Breast epithelium (tissue), 4 donors: Measurements from ENCODE around the gene CNTNAP2. TPM values are rescaled to one million over a fixed set of nuclear protein-coding genes. Genes with fewer than 3 reads are reported as not detected.

ENCODE experiments used
- DNase-seq, 2 donors: peaks; one replicate each; pipeline ENCODE4 v3.0.0-alpha.2; 2019; ENCODE audit warnings: low spot score in 2 of 2
- H3K27ac ChIP-seq, 2 donors: fragments of 200-600 bp; sonication (generic) in 1 of 2; one replicate each; pipeline ENCODE4 v1.5.1; 2016 to 2019; ENCODE audit warnings: mild to moderate bottlenecking in 1 of 2
- H3K27me3 ChIP-seq, 2 donors: fragments of 200-600 bp; sonication (generic) in 1 of 2; one replicate each; pipeline versions ENCODE4 v1.5.1 to v1.6.0; 2017 to 2019; ENCODE audit warnings: control low read depth in 1 of 2, mild to moderate bottlenecking in 1 of 2
- H3K36me3 ChIP-seq: fragments of 200-600 bp; one replicate; pipeline ENCODE4 v1.5.1; 2019
- H3K4me1 ChIP-seq, 2 donors: fragments of 200-600 bp; sonication (generic); one replicate each; pipeline ENCODE4 v1.5.1; 2016 to 2019; ENCODE audit warnings: control low read depth in 1 of 2
- H3K4me3 ChIP-seq, 3 donors: fragments of 200-600 bp; sonication (generic); 1 replicate in 2 of 3; 2 replicates in 1 of 3; pipeline ENCODE4 v1.5.1; 2016 to 2019; ENCODE audit warnings: mild to moderate bottlenecking in 3 of 3, moderate library complexity in 2 of 3
- H3K9me3 ChIP-seq, 2 donors: fragments of 200-600 bp; sonication (generic) in 1 of 2; one replicate each; pipeline ENCODE4 v1.5.1; 2016 to 2019; ENCODE audit warnings: control low read depth in 1 of 2
- POLR2A ChIP-seq: fragments of 450-650 bp; IDR thresholded peaks from one replicate; pipeline ENCODE4 v1.6.1; 2016; ENCODE audit warnings: antibody characterized with exemption, mild to moderate bottlenecking, moderate library complexity
- POLR2AphosphoS5 ChIP-seq, 3 donors: sonication (generic); formaldehyde crosslinking; IDR thresholded peaks; one replicate each; pipeline ENCODE4 v1.6.1; 2017; ENCODE audit warnings: antibody characterized with exemption in 3 of 3
- intact Hi-C: fragments of 100-400 bp; cut with DNase I; formaldehyde crosslinking; loops from one replicate; pipeline ENCODE4 v1.15.1; 2023; ENCODE audit warnings: low total_unique reads
- total RNA-seq, 3 donors: library from RNA; depleted of rRNA; stranded (reverse); fragments of >200 nt; gene quantifications; one replicate each; pipeline ENCODE4 v1.1.0, GENCODE V29; 2016
- TF ChIP-seq, protein P1 (sequence below), 3 donors: fragments of 450-650 bp; IDR thresholded peaks; one replicate each; pipeline ENCODE4 v1.5.1; 2016 to 2017; ENCODE audit warnings: antibody characterized with exemption in 3 of 3, mild to moderate bottlenecking in 3 of 3, moderate library complexity in 3 of 3

CNTNAP2 gene
- total RNA-seq, 3 donors from 2014 or later: 0.29 to 0.66 TPM; not detected in 1

DNA sequence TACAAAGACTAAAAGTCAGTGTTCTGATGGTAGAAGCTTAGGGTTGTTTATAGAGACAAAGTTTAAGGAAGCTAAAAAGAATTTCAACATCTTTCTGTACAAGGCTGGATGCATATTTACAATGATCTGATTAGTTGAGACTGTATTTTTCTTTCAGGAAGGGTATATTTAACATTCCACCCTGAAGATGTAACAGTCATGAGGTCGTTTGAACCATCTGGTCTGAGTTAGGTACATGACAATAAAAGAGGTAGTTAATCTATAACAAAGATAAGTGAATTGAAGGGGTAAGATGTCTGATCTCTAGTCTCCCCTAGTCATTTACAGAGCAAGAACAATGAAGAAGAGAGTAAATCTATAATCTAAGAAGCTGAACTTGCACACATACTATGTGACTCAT, 821.2 kb downstream of the CNTNAP2 start:
- intact Hi-C loops: no loop called here
- Histone ChIP-seq H3K9me3 (peaks cover 0 to 3% of the 10 kb centered on the region in 2 donors), H3K27me3 (no peaks in the 10 kb centered on the region), H3K36me3 (no peaks in the 10 kb centered on the region), H3K27ac (no peak overlapping the region), H3K4me3 (no peak overlapping the region), H3K4me1 (no peaks in the 10 kb centered on the region)
- no peak for DNase-seq
- TF ChIP-seq, protein P1, sequence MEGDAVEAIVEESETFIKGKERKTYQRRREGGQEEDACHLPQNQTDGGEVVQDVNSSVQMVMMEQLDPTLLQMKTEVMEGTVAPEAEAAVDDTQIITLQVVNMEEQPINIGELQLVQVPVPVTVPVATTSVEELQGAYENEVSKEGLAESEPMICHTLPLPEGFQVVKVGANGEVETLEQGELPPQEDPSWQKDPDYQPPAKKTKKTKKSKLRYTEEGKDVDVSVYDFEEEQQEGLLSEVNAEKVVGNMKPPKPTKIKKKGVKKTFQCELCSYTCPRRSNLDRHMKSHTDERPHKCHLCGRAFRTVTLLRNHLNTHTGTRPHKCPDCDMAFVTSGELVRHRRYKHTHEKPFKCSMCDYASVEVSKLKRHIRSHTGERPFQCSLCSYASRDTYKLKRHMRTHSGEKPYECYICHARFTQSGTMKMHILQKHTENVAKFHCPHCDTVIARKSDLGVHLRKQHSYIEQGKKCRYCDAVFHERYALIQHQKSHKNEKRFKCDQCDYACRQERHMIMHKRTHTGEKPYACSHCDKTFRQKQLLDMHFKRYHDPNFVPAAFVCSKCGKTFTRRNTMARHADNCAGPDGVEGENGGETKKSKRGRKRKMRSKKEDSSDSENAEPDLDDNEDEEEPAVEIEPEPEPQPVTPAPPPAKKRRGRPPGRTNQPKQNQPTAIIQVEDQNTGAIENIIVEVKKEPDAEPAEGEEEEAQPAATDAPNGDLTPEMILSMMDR (IDR thresholded peaks at IDR 0.05): no peak
- TF ChIP-seq POLR2AphosphoS5 (IDR thresholded peaks at IDR 0.05): no peak

DNA sequence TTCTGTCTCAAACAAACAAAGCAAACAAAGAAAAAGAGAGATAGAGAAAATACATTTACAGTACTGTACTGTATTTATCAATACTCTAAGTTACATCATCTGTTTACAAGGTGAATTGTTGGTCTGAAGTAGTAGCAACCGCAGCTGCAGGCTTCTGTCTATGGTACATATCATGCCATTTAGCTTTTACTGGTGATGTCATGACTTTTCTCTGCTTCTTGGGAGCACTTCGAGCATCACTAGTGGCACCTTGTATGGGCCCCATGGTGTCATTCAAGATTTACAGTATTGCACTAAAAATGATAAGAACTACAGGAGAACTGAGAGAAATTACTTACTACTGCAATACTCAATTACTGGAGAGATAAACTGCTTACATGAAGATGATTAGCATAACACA, 826.9 kb downstream of the CNTNAP2 start:
- intact Hi-C loops: no loop called here
- no peak for DNase-seq
- Histone ChIP-seq H3K36me3 (no peaks in the 10 kb centered on the region), H3K9me3 (peaks cover 0 to 3% of the 10 kb centered on the region in 2 donors), H3K27ac (no peak overlapping the region), H3K27me3 (no peaks in the 10 kb centered on the region), H3K4me1 (no peaks in the 10 kb centered on the region), H3K4me3 (no peak overlapping the region)
- TF ChIP-seq POLR2A: no peak
- TF ChIP-seq POLR2AphosphoS5 (IDR thresholded peaks at IDR 0.05): no peak
- TF ChIP-seq, protein P1 (IDR thresholded peaks at IDR 0.05): no peak

DNA sequence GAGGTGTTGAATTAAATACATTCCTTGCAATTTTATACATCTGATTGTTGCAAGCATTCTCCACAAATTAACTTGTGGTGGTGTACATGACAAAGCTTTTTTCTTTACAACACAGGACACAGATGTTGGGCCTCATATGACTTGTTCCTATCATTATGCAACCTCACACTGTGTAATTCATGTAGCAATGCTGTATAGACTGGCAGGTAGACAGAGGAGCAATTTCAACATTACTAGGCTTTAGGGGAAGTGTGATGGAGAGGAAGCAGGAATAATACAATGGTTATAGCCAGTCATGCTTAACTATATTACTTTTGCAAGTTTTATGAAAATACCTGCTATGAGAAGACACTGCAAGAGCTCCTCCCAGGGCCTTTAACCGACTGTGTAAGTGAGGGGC, 832.1 kb downstream of the CNTNAP2 start:
- Histone ChIP-seq H3K27me3 (no peaks in the 10 kb centered on the region), H3K27ac (no peak overlapping the region), H3K4me3 (no peak overlapping the region), H3K9me3 (peaks cover 0 to 4% of the 10 kb centered on the region in 2 donors), H3K36me3 (no peaks in the 10 kb centered on the region), H3K4me1 (no peaks in the 10 kb centered on the region)
- no peak for DNase-seq
- TF ChIP-seq POLR2A (no peak), POLR2AphosphoS5 (IDR thresholded peaks at IDR 0.05) (no peak)
- TF ChIP-seq, protein P1 (IDR thresholded peaks at IDR 0.05): no peak
- intact Hi-C loops: no loop called here

DNA sequence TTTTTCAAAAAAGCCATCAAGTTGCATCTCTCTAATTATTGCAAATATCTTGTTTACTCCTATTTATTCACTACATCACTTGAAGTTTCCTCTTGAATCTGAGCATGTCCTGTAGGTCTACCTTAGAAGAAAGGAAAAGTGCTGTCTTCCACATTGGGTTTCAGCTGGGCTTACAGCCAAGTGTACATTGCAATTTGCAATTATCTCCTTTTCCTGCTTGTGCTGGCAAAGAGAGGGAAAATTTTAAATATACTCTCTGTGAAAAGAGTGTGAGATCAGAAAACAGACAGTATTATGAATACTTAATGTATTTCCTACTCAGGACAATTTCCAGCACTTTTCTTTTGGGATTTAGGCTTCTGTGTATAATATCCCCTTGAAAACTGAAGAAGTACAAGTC, 839.7 kb downstream of the CNTNAP2 start:
- no peak overlapping the region for H3K4me3 ChIP-seq
- H3K27ac ChIP-seq: no peak overlapping the region
- H3K27me3 ChIP-seq: no peaks in the 10 kb centered on the region
- peaks cover 0 to 3% of the 10 kb centered on the region in 2 donors for H3K9me3 ChIP-seq
- H3K4me1 ChIP-seq: no peaks in the 10 kb centered on the region
- H3K36me3 ChIP-seq: no peaks in the 10 kb centered on the region
- DNase-seq: no peak
- TF ChIP-seq POLR2A (no peak), POLR2AphosphoS5 (IDR thresholded peaks at IDR 0.05) (no peak)
- TF ChIP-seq, protein P1 (IDR thresholded peaks at IDR 0.05): no peak
- intact Hi-C loops: no loop called here

DNA sequence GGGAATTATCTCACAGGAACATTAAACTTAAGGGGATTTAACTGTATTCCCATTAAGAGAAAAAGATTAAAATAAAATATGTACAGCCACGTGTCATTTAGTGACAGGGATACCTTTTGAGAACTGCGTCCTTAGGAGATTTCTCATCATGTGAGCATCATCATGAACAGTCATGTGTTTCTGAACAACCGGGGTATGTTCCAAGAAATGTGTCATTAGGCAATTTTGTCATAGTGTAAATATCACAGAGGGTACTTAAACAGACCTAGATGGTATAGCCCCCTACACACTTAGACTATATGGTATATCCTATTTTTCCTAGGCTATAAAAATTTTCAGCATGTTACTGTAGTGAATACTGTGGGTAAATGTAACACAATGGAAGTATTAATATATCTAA, 840.3 kb downstream of the CNTNAP2 start:
- no peak for TF ChIP-seq POLR2A
- TF ChIP-seq, protein P1 (IDR thresholded peaks at IDR 0.05): no peak
- no peak for TF ChIP-seq POLR2AphosphoS5 (IDR thresholded peaks at IDR 0.05)
- Histone ChIP-seq H3K36me3 (no peaks in the 10 kb centered on the region), H3K27me3 (no peaks in the 10 kb centered on the region), H3K27ac (no peak overlapping the region), H3K4me1 (no peaks in the 10 kb centered on the region), H3K9me3 (no peaks in the 10 kb centered on the region), H3K4me3 (no peak overlapping the region)
- no peak for DNase-seq
- intact Hi-C loops: no loop called here
